NB4 (cell line): ENCODE data around the gene ZNF564.
A peak's percentile ranks its signal among the peaks of the same experiment; 100 is the strongest.

Experiments used
- DNase-seq: peaks from one replicate; pipeline ENCODE4 v3.0.0; 2010; ENCODE audit warnings: low read depth
- H3K4me3 ChIP-seq: one replicate; pipeline ENCODE4 v1.5.1; 2011; ENCODE audit warnings: mild to moderate bottlenecking, low read depth, low read length, moderate library complexity
- CTCF ChIP-seq: IDR thresholded peaks from one replicate; pipeline ENCODE4 v1.5.1; 2012; ENCODE audit warnings: low read depth, low read length
- MAX ChIP-seq: IDR thresholded peaks from 2 replicates; pipeline ENCODE4 v1.6.1; 2011; ENCODE audit warnings: low read depth, low read length
- MYC ChIP-seq: IDR thresholded peaks from 2 replicates; pipeline ENCODE4 v1.6.1; 2011; ENCODE audit warnings: low read depth, low read length
- POLR2A ChIP-seq: IDR thresholded peaks from 2 replicates; pipeline ENCODE4 v1.6.1; 2011; ENCODE audit warnings: mild to moderate bottlenecking; ENCODE audit not compliant: insufficient read length; ENCODE audit errors: extremely low read depth

Gene ZNF564

GRCh38 chr19:12551060-12551832 is at the start of gene ZNF564:
TSS of gene ZNF564 (minus strand) at chr19:12551482. CDS start at chr19:12551332, 150 bp downstream.
- DNase-seq = peak; percentile 100
- TF ChIP-seq MYC (0 out of 2 replicates have a peak, but pooled peaks have one; percentile 38), CTCF (no peak), POLR2A (peak; percentile 89), MAX (peak; percentile 47; the same call in 1 of the 2 replicates)
- H3K4me3 ChIP-seq = peak within 1 kb of the TSS; percentile 89

- no peak overlapping the region for H3K4me3 ChIP-seq
- DNase-seq = no peak
- TF ChIP-seq CTCF (no peak), POLR2A (no peak), MAX (no peak), MYC (no peak)
Observed at GRCh38 chr19:12597594-12597993, 46.3 kb upstream of the ZNF564 start.

- TF ChIP-seq CTCF (no peak), POLR2A (no peak), MYC (no peak), MAX (no peak)
- no peak overlapping the region for H3K4me3 ChIP-seq
- DNase-seq = no peak
Observed at GRCh38 chr19:12596927-12597548, 45.8 kb upstream of the ZNF564 start.

- DNase-seq = no peak
- H3K4me3 ChIP-seq = no peak overlapping the region
- TF ChIP-seq MAX (no peak), POLR2A (no peak), CTCF (no peak), MYC (no peak)
Observed at GRCh38 chr19:12596485-12596884, 45.2 kb upstream of the ZNF564 start.

GRCh38 chr19:12581100-12581499 is 29.8 kb upstream of the ZNF564 start:
- DNase-seq = no peak
- TF ChIP-seq CTCF (no peak), POLR2A (no peak), MAX (no peak), MYC (no peak)
- H3K4me3 ChIP-seq = no peak overlapping the region
